Activated naive CD4-positive, alpha-beta T cell treated with anti-CD3 and anti-CD28 coated beads, Interleukin-2, amount 50 U/mL, for 72 hours (primary cell): ENCODE results near the gene UBE3B. TPM values are rescaled to one million over a fixed set of nuclear protein-coding genes. Genes with fewer than 3 reads are reported as not detected.

Experiments
- ATAC-seq, 2 donors: fragments of 150-1000 bp; cut with Tn5 transposase; 2 replicates each; pipeline ENCODE4 v1.10.0; 2021; ENCODE audit warnings: mild to moderate bottlenecking in 2 of 2, moderate library complexity in 2 of 2
- DNase-seq, 2 donors: peaks; one replicate each; pipeline ENCODE4 v3.0.0; 2021 to 2022; ENCODE audit warnings: low spot score in 2 of 2
- H3K27ac Mint-ChIP-seq, 2 donors: one replicate each; pipeline ENCODE4 v1.8.0; 2022; ENCODE audit warnings: mild to moderate bottlenecking in 2 of 2, mixed read lengths in 2 of 2
- H3K36me3 Mint-ChIP-seq, 2 donors: one replicate each; pipeline ENCODE4 v1.8.0; 2022; ENCODE audit warnings: mixed read lengths in 2 of 2
- H3K9me3 Mint-ChIP-seq, 2 donors: one replicate each; pipeline ENCODE4 v1.8.0; 2022; ENCODE audit warnings: mixed read lengths in 2 of 2
- total RNA-seq, 2 donors: library from RNA; stranded (reverse); gene quantifications; one replicate each; pipeline ENCODE4 v1.2.3, GENCODE V29; 2022

UBE3B gene
- total RNA-seq, 2 donors from 2014 or later, result 28.8 to 37.6 TPM

DNA sequence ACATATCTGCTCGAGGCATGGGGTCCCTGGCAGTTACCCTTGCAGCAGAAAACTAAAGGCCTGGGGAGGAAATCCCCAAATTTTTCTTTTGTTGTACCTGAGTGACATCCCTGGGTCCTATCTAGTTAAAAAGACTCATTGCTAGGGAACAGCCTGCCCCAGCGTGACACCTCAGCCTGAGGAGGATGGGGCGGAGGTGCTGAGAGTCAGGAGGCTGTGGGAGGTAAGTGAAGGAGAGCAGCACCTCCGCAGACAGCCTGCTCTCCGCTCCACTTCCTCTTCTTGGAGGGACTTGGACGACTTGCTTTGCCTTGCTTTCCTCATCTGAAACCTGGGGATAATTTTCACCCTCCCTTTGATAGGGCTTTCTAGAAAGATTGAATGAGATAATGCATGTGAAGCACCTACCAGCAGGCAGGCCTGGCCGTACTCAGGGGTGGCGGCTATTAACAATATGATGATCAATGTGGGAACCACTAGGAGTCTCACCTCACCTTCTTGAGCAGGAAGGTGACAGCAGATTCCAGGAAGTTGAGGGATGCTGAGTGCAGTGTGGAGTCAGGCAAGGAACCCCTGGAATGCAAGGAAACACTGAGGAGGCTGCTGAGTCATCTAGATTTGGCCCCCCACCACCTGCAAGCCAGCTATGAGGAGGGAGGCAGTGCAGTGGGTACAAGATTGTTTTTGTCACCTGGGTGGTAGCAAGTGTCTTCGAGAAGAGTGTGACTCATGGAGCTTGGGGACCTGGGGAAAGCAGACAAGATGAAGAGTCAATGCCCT lies 23.2 kb downstream of the UBE3B start:
- Mint-ChIP-seq H3K27ac (peak overlapping the region in 1 of 2 donors; percentile 86), H3K36me3 (peaks cover 11 to 18% of the 10 kb centered on the region in 2 donors), H3K9me3 (no peaks in the 10 kb centered on the region)
- ATAC-seq (no peak), DNase-seq (no peak)

DNA sequence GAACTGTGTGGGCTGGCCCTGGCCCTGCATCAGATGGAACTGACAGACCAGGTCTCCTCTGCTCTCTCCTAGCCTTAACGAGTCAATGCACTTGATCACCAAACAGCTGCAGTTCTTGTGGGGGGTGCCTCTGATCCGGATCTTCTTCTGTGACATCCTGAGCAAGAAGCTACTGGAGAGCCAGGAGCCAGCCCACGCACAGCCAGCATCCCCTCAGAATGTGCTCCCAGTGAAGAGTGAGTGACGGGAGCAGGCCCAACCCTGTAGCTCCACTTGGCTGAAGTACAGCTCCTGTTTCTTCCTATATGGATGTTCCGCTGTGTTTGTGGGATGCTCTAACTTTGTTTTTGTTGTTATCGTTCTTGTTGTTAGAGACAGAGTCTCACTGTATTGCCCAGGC lies 23.9 kb downstream of the UBE3B start:
- Mint-ChIP-seq H3K9me3 (no peaks in the 10 kb centered on the region), H3K27ac (no peak overlapping the region), H3K36me3 (peaks cover 11 to 18% of the 10 kb centered on the region in 2 donors)
- ATAC-seq (no peak), DNase-seq (no peak)

DNA sequence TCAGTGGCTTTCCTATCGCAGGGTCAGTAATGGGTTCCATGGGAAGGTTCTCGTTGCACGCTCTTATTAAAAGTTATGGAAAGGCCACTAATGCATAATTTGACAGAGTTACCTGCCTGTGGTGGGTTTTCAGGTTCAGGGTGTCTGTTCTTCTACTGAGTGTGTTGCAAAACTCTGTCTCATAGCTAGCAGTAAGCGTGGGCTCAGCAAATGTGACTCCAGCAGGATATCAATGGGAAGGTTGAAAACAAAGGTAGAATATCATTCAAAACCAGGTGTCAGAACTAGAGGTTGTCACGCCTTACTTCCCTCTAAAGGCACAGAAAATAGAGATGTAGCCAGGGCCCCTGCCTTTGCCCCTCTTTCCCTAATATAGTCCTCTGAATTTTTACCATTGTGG lies 24.9 kb downstream of the UBE3B start:
- H3K36me3 Mint-ChIP-seq, result peaks cover 11 to 18% of the 10 kb centered on the region in 2 donors
- DNase-seq (no peak), ATAC-seq (no peak)
- peak overlapping the region in 1 of 2 donors; percentile 52 for H3K27ac Mint-ChIP-seq
- no peaks in the 10 kb centered on the region for H3K9me3 Mint-ChIP-seq

DNA sequence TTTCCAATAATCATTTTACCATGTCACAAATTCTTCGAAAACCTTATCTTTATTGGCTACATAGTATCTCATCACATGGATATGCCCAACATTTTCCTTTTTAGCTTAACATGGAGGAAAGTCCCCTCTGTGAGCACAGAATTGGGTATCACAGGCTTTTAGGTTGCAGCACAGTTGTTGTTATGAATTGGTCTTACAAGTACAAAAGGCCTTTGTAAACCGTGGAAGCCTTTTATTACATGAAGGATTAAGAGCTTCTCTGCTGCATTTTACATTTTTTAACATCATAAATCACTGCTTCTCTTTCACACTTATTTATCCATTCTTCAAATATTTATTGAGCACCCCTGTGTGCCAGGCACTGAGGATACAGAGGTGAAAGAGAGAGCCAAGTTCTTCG lies 26.2 kb downstream of the UBE3B start:
- Mint-ChIP-seq H3K36me3 (peaks cover 10 to 11% of the 10 kb centered on the region in 2 donors), H3K27ac (peak overlapping the region in 1 of 2 donors; percentile 47), H3K9me3 (no peaks in the 10 kb centered on the region)
- ATAC-seq, result no peak
- no peak for DNase-seq

DNA sequence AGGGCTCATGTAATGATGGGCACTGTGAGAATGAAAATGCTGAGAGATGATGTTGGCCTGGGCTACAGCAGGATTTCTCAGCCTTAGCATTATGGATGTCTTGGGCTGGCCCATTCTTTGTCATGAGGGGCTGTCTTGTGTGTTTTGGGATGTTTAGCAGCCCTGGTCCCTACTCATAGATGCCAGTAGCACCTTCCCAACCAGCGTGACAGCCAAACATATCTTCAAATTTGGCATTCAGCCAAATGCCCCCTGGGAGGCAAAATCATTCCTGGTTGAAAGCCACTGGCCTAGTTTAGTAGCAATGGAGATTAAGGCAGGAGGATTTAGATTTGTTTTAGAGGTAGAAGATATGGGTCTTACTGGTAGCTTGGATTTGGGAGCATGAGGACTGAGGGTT lies 26.6 kb downstream of the UBE3B start:
- peak overlapping the region in 1 of 2 donors; percentile 47 for H3K27ac Mint-ChIP-seq

DNA sequence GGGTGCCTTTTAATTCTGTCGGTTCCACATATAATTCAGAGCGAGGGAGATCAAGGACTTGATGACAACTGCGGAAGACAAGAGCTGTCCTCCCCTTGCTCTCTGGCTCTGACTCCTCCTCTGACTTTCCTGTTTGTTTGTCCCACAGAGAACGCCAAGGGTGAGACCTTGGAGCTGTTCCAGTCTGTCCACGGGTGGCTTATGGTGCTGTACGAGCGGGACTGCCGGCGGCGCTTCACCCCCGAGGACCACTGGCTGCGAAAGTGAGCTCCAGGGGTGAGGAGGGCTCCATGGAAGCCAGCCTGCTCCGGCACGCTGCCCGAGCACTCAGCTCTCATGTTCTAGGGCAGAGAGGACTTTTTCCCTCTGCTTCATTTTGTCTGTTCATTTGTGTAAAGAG lies 32.8 kb downstream of the UBE3B start:
- DNase-seq, result no peak
- H3K27ac Mint-ChIP-seq, result peak overlapping the region in 1 of 2 donors; percentile 59
- ATAC-seq, result no peak
- no peaks in the 10 kb centered on the region for H3K9me3 Mint-ChIP-seq
- H3K36me3 Mint-ChIP-seq, result no peaks in the 10 kb centered on the region

More for the DNA sequence above, 26.6 kb downstream of the UBE3B start:
- ATAC-seq, result no peak
- peaks cover 10 to 11% of the 10 kb centered on the region in 2 donors for H3K36me3 Mint-ChIP-seq
- no peaks in the 10 kb centered on the region for H3K9me3 Mint-ChIP-seq
- DNase-seq, result no peak

DNA sequence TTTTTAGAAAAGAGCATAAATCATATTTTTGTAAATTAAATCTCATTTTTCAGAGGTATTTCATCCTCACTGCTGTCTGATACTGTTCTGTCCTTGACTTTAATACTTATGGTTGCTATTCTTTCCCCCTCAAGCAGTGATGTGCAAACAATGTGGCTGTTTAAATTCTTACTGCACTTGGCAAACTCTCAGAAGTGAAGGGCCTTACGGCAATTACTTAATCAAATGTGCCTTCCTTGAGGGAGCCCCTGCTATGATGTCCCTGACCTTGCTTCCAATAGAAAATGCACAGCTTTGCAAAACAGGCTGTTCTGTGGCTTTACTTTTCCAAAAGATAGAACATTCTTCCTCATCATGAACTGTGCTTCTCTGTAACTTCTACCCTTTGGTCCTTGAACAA lies 35.2 kb downstream of the UBE3B start:
- no peak for ATAC-seq
- Mint-ChIP-seq H3K36me3 (peaks cover 0 to 3% of the 10 kb centered on the region in 2 donors), H3K27ac (peak overlapping the region in 1 of 2 donors; percentile 25), H3K9me3 (no peaks in the 10 kb centered on the region)
- DNase-seq, result no peak

DNA sequence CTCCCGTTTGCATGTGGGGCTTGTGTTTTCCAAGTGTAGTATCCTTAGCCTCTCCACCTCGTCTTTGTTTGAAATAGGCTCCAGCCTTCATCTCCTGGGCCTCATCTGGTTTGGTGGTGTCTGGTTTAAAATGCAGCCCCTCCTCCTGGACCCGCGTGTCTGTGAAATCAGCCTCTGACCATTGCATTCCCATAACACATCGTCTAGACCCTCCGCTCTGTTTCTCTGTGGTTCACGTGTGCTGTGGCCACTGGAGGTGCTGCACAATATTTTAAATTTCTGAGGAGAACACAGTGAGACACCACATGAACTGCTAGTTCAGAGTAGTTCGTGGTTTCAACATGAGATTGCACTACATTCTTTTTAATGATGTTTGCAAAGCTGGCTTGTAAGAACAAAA lies 35.6 kb downstream of the UBE3B start:
- H3K27ac Mint-ChIP-seq, result peak overlapping the region; percentile 25 to 86
- no peak for DNase-seq
- H3K36me3 Mint-ChIP-seq, result peaks cover 0 to 5% of the 10 kb centered on the region in 2 donors
- ATAC-seq, result no peak
- no peaks in the 10 kb centered on the region for H3K9me3 Mint-ChIP-seq

DNA sequence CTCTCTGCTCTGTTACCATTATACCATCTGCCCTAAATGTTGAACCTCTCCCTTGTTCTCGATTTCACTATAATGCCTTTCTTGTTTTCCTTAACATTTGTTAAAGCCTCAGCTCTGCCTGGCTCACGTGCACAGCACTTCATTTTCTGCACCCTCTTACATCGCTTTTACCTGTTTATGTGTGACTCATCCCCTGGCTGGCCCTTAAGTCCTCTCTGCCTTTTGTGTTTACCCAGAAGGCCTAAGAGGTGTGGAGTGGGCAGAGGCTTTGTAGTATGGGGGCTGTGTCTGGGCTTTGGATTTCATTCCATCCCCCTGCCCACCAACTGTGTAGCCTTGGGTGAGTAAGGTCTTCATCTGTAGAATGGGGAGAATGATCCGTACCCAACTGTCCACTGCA lies 36.5 kb downstream of the UBE3B start:
- H3K9me3 Mint-ChIP-seq, result no peaks in the 10 kb centered on the region
- ATAC-seq (no peak), DNase-seq (no peak)
- H3K27ac Mint-ChIP-seq, result no peak overlapping the region
- H3K36me3 Mint-ChIP-seq, result peaks cover 0 to 10% of the 10 kb centered on the region in 2 donors

DNA sequence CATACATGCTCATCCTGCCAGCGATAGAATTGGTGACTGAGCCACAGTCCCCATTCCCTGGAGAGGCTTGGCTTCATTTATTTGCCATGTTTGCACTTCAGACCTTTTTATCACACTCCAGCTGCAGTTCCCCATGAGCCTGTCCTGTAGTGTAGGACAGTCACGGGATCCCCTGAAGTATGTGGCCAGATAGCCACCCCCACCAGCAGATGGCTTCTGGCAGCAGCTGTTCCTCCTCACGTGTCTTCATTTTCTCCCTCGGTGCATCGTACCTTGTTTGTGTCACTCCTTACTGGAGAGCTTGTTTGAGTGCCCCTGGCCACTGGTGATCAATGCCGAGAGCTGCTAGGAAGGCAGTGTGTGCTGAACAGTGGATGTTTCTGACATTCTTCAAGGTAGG lies 40.2 kb downstream of the UBE3B start:
- Mint-ChIP-seq H3K9me3 (no peaks in the 10 kb centered on the region), H3K27ac (peak overlapping the region in 1 of 2 donors; percentile 32), H3K36me3 (peaks cover 0 to 10% of the 10 kb centered on the region in 2 donors)
- DNase-seq, result peak in 1 of 2 donors; percentile 13
- ATAC-seq, result no peak

DNA sequence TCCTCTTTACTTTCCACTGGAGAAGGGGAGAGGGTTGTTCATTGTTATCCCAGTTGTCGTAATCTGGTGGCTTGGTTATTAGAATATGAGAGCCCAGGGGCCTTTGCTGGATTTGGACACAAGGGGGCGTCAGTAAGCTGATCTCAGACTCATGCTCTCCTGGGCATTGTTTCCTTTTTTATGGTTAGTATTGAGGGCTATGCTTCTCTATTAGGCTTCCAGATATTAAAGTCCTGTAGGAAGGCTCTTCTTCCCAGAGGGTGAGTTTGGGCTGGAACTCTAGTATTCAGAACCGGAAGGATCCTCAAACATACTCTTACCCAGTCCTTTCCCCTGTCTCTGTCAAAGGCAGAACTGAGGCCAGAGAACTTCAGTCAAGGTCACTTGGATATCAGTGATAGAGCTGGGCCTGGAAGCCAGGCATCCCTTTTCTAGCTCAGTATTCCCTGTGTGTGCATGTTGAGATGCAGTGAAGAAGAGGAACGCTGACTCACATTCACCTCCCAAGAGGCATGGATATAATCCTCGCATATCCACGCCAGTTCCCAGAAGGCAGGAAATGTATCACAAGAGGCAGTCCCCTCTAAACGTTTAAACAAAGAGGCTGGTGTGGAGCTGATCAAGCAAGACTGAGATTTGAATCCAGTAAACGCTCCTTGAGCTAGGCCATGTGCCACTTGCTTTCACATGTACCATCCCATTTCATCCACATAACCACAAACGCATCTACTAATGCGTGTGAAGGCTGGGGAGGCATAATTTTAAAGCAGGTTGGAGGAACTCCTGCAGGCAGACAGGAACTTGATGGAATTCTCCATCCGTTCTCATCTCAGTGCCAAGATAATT lies 41.6 kb downstream of the UBE3B start:
- ATAC-seq (peak in 1 of 2 donors; percentile 58), DNase-seq (peak; percentile 26 to 66)
- Mint-ChIP-seq H3K9me3 (no peaks in the 10 kb centered on the region), H3K36me3 (peaks cover 0 to 10% of the 10 kb centered on the region in 2 donors), H3K27ac (no peak overlapping the region)

DNA sequence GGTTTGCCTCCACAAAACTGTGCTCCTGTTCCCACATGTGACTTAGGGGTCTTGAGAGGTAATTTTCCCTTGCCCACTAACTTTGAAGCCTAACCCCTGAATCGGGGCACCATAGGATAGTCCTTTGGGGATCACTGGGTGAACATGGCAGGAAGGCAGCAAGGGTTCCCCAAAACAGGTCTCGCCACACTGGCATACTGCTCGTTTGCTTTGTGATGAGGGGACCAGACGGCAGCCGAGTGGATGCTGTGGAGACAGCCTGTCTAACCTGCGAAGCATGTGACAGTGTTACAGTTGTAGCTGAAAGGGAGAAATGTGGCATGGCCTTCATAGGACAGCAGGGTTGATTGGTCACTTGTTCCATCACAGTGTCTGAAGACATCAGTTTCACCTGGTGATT lies 42.4 kb downstream of the UBE3B start:
- no peak for DNase-seq
- Mint-ChIP-seq H3K36me3 (peaks cover 0 to 10% of the 10 kb centered on the region in 2 donors), H3K27ac (no peak overlapping the region), H3K9me3 (no peaks in the 10 kb centered on the region)
- no peak for ATAC-seq

DNA sequence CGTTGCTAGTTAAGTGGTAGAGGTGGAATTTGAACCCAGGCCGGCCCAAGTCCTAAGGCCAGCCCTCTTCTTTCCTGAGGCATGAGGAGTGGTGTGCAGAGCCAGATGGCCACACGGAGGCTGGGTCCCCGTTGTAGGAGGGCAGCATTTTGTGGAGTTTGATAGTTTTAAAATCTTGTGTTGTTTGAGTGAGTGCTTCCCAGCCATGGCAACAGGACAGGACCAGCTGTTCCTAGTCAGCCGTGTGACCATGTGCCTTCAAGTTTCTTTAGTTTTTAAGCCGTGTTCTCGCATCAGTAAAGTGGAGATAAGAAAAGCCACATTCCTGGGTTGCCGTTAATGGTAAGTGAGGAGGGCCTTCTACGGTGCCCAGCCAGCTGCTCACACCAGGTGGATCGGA lies 44.4 kb downstream of the UBE3B start:
- Mint-ChIP-seq H3K27ac (peak overlapping the region in 1 of 2 donors; percentile 68), H3K36me3 (peaks cover 0 to 10% of the 10 kb centered on the region in 2 donors), H3K9me3 (no peaks in the 10 kb centered on the region)
- no peak for DNase-seq
- ATAC-seq, result no peak

DNA sequence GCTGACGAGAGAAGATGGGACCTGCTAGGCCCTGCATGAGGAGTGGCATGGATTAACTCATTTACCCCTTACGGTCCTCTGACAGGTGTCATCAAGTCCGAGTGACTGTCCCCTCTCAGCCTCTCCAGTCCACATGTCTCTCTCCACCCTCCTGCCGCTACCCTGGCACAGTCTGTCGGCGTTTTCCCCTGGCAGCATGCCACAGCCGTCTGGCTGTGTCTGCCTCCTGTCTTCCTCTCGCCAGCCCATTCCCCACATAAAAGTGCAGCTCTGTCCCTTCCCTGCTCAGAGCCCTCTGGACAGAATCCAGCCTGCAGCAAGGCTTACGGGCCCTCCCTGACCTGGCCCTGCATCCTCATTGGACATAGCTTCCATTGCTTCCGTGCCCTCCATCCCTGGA lies 45.6 kb downstream of the UBE3B start:
- no peak for DNase-seq
- H3K9me3 Mint-ChIP-seq, result no peaks in the 10 kb centered on the region
- no peak for ATAC-seq
- H3K36me3 Mint-ChIP-seq, result peaks cover 0 to 6% of the 10 kb centered on the region in 2 donors
- H3K27ac Mint-ChIP-seq, result no peak overlapping the region

DNA sequence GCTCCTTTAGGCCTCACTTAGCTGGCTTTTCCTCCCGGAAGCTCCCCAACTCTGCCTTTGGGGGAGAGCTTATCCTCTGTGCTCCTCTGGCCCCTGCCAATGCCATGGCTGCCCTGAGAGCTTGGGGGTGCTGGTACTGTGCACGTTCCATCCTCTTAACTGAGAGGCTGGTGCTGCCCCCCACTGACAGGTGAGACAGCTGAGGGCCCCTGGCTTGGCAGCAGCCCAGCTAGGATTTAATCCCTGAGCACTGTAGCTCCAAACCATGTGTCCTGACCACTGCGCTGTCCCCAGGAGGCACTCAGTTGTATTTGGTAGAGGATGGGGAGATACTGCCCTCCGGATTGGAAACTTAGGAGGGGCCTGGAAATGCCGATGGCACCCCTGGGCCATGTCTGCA lies 46.1 kb downstream of the UBE3B start:
- no peak for ATAC-seq
- DNase-seq, result no peak
- Mint-ChIP-seq H3K27ac (no peak overlapping the region), H3K36me3 (peaks cover 0 to 2% of the 10 kb centered on the region in 2 donors), H3K9me3 (no peaks in the 10 kb centered on the region)

DNA sequence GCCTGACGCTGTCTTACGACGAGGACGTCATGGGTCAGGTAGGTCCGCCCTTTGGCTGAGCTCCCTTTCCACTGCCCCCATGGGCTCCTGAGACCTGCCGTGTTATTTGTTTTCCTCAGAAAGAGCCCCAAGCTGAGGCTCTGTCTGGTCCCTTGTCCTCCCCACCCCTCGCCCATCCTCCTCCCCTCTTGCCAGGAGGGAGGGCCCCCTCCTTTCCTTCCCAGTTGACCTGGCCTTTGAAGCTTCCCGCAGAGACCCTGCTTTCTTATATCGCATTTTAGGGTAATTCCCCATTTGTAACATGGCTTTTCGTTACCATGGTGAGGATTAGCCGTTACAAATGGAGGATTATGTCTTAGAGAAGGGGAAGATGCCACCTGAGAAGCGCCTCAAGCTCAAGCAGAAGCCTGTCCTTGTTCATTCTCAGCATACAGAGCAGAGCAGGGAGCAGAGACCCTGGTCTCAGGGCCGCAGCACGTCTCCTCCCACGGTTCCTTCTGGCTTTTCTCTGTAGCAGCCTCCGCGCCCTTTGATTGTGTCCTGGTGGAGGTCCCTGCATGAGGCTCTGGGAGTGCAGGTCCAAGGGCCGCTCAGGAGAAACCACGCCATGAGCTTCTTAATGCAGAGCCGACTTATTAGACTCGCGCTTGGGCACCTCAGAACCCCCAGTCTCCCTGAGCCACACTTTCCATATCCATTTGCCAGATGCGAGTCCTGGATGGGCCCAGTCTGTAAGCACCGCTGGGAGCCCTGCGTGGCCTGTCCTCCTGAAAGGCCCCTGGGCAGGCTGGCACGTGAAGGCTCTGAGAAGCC lies 47.2 kb downstream of the UBE3B start:
- Mint-ChIP-seq H3K27ac (no peak overlapping the region), H3K9me3 (no peaks in the 10 kb centered on the region), H3K36me3 (no peaks in the 10 kb centered on the region)
- ATAC-seq (no peak), DNase-seq (no peak)

DNA sequence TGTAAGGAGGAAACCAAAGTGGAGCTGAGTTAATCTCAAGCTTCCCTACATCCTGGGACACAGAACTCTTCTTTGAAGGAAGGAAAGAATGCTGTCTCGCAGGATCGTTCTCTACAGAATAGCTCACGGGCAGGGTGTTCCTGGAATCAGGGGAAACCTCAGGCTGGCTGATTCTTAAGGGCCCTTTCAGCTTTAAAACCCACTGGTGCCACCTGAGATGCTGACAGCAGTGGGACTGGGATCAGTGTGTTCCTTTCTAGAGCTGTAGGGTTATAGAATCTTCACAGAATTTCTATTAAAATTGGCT lies 47.8 kb downstream of the UBE3B start:
- DNase-seq (no peak), ATAC-seq (no peak)
- Mint-ChIP-seq H3K27ac (no peak overlapping the region), H3K36me3 (no peaks in the 10 kb centered on the region), H3K9me3 (no peaks in the 10 kb centered on the region)
